GM21390 (cell line): Measurements from ENCODE around the gene ALAD.
"Not testable (repeated sequence)": the region's sequence is repeated elsewhere in the genome, so short reads cannot be mapped to it uniquely, and the experiment has no call there.

Experiments
- ATAC-seq: cut with Tn5 transposase; IDR thresholded peaks from one replicate; pipeline ENCODE4 v1.9.1; 2021; ENCODE audit not compliant: unreplicated experiment

ALAD gene

DNA sequence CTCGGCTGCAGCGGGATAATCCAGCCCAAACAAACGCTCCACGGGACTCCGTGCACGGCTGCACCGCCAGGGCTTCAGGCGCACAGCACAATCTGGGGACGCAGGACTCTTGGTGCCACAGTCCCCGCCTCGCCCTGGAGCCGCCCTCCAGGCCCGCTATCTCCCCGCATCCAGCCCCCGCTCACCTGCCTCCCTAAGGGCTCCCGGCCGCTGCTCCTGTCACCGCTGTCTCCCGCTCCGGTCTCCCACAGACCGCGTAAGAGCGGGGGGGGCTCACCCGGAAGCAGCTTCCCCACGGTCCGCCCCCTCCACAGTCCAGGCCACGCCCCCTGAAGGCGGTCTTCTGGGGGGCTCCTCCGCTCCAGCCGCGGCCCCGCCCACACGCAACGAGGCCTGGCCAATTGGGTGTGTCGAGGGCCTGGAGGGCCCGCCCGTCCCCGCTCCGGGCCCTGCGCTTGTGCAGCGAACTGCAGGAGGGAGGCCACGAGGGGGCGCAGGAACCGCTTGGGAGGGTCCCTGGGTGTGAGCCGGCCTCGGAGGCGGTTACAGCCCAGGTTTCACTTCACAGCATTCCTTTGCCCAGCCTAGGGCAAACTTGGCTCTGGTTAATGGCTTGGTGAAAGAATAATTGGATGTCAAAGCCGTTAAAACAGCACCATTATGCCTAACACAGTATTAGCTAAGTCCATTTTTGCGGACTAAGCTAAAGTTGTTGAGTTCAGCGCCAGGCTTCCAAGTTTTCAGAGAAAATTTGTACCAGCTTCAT, at the start of gene ALAD:
ALAD (minus strand) TSS at position 258 of the 766 bp plus-strand sequence. CDS start 7,725 bp downstream, outside the sequence.
- ATAC-seq: peak; percentile 99

DNA sequence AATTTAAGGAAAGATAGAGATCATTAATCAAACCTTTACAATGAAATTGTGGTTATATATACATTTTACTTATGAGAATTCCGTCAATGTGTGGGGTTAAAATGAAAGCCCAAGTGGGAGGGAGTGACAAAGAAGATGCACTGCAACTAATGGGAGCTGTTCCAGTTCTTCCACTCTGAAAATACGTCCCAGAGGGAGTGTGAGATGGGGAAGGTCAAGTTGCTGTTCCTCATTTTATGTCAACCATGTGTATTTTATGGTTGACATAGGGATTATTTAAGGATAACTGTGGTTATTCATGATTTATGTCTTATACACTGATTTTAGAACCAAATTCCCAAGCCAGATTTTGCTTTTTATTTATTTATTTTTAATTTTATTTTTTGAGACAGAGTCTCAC, 48.3 kb upstream of the ALAD start:
- ATAC-seq: no peak

DNA sequence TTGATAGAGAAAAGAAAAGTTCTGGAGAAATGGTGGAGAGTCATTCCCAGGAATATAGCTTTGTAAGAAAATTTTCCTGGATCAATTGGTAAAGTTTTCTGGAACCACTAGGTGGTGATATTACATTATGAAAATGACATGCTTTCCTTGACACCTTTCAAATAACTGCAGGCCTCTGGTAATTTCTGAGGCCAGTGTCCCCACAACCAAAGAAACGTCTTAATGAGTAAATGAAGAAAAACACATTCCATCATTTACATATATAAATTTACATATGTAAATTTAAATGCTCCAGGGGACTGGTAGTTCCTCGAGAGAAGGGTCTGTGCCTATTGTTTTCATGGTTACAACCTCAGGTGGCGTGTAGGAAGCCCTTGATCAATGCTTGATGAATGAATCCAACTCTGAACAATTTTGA, 45.2 kb upstream of the ALAD start:
- no peak for ATAC-seq

DNA sequence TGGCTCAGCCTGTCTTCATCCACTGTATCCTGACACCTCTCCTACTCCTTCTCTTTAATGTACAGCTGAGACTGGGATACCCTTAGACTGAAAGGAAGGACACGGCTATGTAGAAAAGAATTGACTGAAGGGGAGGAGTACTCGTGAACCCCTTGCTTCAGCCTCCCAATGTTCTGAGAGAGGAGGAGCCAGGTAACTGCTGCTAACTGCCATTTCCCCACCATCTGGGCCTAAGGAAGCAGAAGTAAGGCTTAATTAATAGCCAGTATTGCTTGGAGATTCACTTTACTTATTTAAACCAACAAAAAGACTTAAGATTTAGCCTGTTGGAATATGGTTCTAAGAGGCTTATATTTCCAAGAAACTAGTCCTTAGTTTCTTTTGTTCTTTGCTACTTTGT, 43.7 kb upstream of the ALAD start:
- ATAC-seq: no peak

DNA sequence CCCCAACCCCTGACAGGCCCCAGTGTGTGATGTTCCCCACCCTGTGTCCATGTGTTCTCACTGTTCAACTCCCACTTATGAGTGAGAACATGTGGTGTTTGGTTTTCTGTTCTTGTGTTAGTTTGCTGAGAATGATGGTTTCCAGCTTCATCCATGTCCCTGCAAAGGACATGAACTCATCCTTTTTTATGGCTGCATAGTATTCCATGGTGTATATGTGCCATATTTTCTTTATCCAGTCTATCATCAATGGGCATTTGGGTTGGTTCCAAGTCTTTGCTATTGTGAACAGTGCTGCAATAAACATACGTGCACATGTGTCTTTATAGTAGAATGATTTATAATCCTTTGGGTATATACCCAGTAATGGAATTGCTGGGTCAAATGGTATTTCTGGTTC, 36.6 kb upstream of the ALAD start:
- not testable (repeated sequence) for ATAC-seq

DNA sequence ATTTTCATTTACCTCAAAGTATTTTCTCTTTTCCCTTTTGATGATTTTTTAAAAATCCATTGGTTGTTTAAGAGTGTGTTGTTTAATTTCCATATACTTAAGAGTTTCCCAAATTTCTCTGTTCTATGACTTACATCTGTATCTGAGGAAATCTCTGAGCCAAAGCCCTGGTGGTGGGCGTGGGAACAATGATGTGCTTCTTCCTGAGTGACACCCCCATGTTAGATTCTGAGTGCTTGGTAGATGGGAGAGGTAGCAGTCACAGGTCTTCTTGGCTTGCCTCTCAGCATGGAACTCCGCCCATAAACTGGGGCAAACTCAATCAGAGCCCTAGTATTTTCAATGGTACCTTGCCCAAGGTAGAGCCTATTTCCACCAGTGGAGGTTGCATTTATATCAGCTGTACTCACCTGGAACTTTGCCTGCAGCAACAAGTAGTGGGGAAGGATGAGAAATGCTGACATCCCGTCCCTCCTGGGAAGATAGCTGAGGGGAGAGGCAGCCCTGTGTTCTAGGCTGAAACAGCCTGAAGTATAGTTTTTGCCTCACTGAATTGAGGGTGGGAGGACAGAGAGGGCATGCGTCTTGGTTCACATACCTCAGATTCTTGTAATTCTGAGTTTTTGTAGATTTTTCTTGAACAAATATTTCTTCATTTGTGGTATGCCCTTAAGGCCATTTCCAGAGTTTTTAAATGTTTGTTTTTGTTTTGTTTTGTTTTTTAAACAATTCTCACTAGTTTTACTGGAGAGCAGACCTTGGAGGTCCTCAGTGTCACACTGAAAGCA, 35.8 kb upstream of the ALAD start:
- no peak for ATAC-seq

DNA sequence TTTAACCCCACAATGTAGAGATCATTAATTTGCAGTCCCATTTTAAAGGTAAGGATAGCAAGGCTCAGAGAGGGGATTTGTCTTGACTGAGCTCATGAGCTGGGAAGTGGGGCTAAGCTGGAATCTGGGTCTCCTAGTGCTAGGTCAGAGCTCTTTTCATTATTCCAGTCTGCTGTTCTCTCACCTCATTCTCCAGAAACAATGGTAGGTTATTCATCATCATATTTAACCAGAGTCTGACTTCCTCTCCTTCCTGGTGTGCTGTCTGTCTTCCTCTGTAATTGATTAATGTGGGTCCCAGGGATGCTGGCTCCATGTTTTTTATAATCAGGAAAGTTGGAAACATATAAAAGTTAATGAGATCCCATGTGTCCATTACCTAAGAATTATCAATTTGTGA, 30.1 kb upstream of the ALAD start:
- ATAC-seq: no peak

DNA sequence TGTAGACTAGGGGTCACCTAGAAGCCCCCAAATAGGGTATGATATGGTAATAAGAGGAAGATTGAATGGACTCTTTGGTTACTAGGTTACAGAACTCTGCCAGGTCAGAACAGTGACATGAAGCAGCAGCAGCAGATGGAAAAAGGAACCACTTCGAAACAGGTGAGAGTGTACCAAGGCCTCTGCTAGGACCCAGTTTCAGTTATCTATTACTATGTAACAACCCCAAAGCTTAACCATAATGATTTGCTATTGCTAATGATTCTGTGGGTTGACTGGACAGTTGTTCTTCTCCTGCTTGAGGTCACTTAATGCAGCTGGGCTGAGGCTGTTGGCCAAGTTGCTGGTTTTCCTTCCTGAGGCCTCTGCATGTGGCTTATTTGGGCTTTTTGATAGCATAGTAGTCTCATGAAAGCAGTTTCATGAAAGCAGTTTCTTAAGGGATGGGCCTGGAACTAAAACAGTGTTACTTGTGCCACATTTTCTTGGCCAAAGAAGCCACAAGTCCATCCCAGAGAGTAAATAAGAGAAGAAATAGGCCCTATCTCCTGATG, 27.1 kb upstream of the ALAD start:
- ATAC-seq: no peak

DNA sequence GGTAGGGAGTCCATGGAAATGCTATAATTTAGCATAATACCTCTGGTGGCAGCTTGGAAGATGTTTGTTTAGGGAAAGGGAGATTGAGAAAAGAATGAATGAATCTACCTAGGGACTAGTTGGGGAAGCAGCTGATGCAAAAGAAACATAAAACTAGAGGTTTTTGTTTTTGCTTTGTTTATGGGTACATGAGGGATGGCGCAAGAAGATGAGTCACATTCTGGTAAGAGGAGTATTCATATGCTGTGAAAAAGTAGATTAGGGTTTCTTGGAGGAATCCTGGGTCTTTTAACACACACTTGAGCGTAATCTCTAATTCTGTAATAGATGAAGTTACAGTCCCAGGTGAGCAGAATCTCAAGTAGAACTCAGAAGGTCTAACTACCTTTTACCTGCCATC, 26.5 kb upstream of the ALAD start:
- no peak for ATAC-seq

DNA sequence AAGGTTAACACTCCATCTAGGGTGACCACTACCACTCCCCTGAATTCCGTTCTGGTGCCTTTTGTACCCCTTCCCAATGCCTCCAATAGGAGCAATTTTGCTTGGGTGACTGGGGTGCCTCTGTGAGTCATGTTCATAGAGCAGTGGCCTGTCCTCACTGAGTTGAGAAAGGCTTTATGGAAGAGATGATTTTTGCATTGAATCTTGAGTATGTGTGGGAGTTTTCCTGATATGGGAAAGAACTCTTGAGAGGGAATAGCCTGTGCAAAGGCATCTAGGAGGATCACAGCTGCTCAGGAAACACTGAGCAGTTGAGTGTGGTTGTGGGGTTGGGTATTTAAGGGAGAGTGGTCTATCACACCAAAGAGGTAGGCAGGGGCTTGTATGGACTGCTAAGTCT, 25.6 kb upstream of the ALAD start:
- ATAC-seq: no peak

DNA sequence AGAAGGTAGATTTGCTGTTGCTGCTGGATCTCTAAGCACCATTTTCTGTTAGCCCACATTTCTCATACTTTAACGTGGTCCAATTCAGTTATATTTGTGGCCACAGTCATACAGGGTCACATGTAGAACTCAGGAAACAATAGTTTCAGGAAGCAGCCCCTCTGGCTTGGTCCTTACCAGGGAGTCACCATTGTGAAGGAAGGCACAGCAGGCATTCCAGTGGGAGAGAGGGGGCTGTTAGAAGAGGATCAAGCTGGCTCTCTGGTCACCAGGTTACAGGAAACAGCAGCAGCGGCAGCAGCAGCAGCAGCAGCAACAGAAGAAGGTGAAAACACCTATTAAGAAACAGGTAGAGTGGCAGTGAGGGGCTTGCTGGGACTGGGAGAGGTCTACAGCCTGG, 24.0 kb upstream of the ALAD start:
- no peak for ATAC-seq

DNA sequence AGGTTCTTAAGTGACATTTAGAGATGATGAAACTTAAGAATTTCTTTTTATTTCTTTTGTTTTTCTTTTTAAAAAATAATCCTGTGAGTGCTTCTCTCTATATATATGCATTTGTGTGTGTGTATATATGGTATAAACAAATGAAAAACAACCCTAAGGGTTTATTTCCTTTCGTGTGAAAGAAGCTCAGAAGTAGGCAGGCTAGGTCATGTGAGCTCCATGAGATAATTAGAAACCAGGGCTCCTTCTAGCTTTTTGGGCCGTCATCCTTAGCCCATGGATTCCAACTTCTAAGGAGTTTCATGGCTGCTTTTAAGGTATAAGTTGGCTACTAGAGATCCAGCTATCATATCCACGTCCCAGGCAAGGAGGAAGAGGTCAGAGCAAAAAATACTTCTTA, 20.6 kb upstream of the ALAD start:
- ATAC-seq: no peak

DNA sequence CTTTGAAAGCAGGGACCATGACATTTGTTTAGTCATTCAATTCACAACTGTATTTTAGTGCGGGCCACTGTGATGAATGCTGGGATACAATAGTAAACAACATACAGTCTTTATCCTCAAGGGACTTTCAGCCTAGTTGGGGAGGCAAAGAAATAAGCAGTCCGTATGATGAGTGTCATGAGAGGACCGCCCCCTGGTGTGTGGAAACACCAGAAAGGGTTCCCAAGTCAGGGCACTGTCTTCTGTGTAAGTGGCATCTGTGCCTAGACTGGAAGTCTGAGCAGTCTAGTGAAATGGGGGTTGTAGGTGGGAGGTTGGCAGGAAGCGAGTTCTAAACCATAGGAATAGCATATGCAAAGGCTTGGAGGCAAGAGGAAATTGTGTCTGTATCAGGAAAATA, 16.3 kb upstream of the ALAD start:
- no peak for ATAC-seq

DNA sequence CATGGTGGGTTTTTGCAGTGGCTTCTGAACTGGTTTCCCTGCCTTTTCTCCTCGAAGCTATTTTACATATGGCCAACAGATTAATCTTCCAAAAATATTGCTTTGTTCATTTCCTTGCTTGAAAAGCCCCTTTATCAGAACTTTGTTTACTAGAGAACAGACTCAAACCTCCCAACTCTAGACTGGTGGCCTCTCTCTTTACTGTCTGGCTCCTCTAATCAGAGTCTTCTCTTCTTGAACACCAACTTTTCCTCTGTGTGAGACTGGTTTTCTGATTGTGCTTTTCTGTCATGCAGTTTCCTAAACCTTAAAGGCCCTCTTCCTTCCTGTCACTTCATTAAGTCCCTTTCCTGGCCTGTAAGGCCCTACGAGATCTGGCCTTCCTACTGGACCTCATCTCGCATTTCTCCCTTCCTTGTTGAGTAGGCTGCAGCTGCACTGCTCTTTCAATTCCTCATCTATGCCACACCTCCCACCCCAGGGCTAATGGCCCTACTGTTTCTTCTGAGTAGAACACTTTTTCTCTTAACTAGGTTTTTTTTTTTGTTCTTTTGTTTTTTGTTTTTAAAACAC, 15.2 kb upstream of the ALAD start:
- ATAC-seq: peak; percentile 97

DNA sequence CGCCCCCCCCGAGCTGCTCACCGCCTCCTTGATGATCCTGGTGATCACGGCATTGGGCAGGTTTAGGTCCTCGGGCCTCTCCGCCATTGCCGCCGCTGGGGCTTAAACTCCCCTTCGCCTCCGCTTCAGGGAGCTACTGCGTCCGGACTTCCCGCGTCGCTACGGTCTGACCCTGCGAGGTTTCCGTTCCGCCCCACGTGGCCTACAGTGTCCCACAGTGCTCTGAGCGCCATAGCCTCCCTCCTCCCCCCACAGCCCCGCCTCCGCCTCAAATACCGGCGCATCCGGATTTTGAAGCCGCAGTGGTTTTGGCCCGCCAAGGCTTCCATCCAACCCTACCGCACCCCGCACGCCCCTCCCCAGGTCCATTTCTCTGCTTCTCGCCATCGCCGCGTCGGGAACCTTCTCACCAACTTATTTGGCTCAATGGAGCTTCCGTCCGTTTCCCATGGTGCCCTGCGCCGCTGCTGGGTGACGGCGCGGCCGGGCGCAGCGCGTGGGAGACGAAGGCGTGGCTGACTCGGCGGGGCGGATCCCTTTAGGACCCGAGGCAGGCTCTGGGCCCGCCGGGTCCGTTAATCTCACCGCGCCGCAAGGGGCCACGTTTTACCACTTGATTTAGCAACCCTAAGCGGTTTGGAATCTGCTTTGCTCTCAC, 9.3 kb upstream of the ALAD start, which contains the start of the genes C9orf43 and POLE3:
C9orf43 (plus strand) TSS at position 541 of the 658 bp plus-strand sequence. CDS start 2,747 bp downstream, outside the sequence.
POLE3 (minus strand) TSS at position 469 of the 658 bp plus-strand sequence; CDS start at position 87, 382 bp downstream.
- ATAC-seq: peak; percentile 91

DNA sequence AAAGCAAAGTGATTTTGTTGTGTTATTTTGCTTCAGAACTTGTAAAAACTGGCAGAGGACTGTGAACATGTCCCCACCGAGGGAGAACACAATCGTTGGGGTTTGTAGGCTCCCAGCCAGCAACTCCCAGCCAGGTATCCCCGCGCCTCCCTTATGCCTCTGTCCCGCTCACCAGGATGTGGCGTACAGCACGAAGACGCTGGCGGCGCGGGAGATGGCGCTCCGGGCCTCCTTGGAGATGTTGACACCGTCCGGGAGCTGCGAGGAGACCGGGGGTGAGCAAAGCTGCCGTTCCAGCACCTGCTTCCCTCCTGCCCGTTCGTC, 8.8 kb upstream of the ALAD start:
- ATAC-seq: no peak

DNA sequence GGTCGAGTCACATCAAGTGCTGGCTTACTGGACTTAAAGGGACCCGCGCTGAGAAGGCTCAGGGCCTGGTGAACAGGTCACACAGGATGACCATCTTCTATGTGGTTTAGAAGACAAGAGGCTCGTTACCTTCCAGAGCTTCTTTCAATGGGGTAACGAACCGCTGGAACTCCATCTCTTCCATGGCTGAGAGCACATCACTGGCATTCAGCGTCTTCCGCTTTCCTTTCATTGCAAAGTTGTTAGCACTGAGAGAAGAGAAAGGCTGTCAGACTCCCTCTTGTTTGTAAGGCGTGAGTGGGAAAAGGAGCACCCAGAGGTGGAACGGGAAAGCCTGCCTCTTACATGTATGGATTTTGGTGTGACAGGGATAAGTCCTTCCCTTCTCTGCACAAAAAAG, 8.4 kb upstream of the ALAD start:
- ATAC-seq: no peak

DNA sequence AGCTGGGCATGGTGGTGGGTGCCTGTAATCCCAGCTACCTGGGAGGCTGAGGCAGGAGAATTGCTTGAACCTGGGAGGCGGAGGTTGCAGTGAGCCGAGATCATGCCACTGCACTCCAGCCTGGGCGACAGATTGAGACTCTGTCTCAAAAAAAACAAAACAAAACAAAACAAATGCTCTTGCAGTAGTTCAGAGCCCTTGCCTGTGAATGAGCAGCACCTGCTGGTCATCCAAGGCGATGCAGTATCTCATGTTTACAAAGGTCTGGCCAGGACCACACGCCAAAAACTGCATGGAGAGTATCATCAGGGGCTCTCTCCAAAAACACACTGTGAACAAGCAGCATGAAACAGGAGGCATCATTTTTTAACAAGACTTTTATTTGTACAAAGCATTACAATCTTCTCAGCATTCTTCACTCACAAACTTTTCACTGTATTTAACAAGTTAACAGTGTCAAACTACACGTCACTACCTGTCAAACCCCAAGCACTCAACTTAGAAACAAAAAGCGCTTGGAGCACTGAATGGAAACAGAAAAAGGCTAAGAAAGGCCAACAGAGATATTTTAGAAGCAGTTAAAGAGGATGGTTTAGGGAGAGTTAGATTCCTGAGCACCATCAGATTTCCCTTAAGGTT, 5.9 kb upstream of the ALAD start:
- ATAC-seq: not testable (repeated sequence)

DNA sequence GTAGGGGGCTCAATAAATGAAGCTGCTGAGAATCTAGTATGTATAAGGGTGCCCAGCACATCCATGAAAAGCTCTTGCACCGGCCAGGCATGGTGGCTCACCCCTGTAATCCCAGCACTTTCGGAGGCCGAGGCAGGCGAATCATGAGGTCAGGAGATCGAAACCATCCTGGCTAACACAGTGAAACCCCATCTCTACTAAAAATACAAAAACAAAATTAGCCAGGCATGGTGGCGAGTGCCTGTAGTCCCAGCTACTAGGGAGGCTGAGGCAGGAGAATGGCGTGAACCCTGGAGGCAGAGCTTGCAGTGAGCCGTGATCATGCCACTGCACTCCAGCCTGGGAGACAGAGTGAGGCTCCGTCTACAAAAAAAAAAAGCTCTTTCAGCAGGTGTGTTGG, 5.3 kb upstream of the ALAD start:
- ATAC-seq: not testable (repeated sequence)

DNA sequence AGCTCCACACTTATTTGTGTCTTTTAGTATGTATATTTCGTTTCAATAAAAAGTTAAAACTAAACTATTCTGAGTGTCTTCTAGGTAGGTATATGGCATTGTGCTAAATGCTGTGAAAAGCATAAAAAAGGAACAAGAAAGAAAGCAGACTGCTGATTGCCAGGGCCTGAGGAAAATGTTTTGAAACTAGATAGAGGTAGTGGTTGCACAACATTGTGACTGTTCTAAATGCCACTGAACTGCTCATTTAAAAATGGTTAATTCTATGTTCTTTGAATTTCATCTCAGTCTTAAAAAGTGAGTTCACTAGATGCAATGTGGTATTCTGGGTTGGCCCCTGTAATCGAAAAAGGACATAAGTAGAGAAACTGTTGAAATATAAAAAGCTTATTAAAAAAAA, 2.6 kb upstream of the ALAD start:
- ATAC-seq: no peak
